Heart left ventricle (tissue), 13 donors: ENCODE measurements around the gene ZC3HAV1.

ENCODE experiments used
- POLR2A ChIP-seq, 2 donors: fragments of 450-650 bp; IDR thresholded peaks; one replicate each; pipeline ENCODE4 v1.6.1; 2017; ENCODE audit warnings: antibody characterized with exemption in 2 of 2, mild to moderate bottlenecking in 2 of 2, moderate library complexity in 2 of 2
- TF ChIP-seq, protein P1 (sequence below), 12 donors: fragments of 200-600 bp; sonication (generic) in 4 of 12; IDR thresholded peaks; one replicate each; pipeline versions ENCODE4 v1.5.0 to v1.8.0; 2018 to 2022; ENCODE audit warnings: antibody characterized with exemption in 12 of 12, mild to moderate bottlenecking in 5 of 12
- donor health status: ischemic (EF 13 %, LVEDD 7.1; RV severe dilation, severe dysfunction).
- donor health status: DM: no; HTN: yes; CAD: no.
- donor health status: DM: no; HTN: no; CAD: no.
- donor health status: ischemic (EF 25% LVEDD 6.9; RV normal size, moderate dysfunction).
- donor health status: ischemic (EF 25% LVEDD 5.7; RV mildly dilated, moderate dysfunction).
- donor health status: ischemic (EF 35%, LVEDD 5.7; RV mildly dilated, moderate dysfunction).
- donor health status: nonischemic (EF 11% LVEDD 7.7; RV severe dilation, severe dysfunction).
- donor health status: DM: yes; HTN: yes; CAD: no.
- donor health status: PGD.
- donor health status: ischemic (EF 29% LVEDD 5.4; RV normal size, mild dysfunction).
- donor health status: nonischemic (EF 23%, LVEDD 6.1; RV moderate dilation, normal function).

DNA sequence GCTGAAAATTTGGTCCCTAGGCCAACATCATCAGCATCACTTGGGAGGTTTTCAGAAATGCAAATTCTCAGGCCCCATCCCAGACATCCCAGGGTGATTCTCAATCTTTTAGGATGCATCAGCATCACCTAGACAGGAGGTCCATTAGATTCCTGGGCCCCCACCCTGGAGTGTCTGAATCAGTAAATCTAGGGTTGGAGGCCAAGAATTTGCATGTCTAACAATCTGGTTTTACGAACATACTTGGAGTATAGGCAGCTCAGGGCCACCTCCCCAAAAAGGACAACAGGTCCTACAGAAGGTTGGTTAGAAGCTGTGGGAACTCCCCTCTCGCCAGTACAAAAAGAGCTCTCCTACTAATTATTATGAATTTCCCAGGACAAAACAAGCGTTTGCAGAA lies 15.5 kb downstream of the ZC3HAV1 start:
- no peak for TF ChIP-seq POLR2A (IDR thresholded peaks at IDR 0.05)
- TF ChIP-seq, protein P1, sequence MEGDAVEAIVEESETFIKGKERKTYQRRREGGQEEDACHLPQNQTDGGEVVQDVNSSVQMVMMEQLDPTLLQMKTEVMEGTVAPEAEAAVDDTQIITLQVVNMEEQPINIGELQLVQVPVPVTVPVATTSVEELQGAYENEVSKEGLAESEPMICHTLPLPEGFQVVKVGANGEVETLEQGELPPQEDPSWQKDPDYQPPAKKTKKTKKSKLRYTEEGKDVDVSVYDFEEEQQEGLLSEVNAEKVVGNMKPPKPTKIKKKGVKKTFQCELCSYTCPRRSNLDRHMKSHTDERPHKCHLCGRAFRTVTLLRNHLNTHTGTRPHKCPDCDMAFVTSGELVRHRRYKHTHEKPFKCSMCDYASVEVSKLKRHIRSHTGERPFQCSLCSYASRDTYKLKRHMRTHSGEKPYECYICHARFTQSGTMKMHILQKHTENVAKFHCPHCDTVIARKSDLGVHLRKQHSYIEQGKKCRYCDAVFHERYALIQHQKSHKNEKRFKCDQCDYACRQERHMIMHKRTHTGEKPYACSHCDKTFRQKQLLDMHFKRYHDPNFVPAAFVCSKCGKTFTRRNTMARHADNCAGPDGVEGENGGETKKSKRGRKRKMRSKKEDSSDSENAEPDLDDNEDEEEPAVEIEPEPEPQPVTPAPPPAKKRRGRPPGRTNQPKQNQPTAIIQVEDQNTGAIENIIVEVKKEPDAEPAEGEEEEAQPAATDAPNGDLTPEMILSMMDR (IDR thresholded peaks at IDR 0.05) = no peak
